ENCODE results near the gene L3HYPDH. TPM values are rescaled to one million over a fixed set of nuclear protein-coding genes. Genes with fewer than 3 reads are reported as not detected.

L3HYPDH gene
- total RNA-seq, 2 experiments from 2014 or later: 12.3 to 14.6 TPM

DNA sequence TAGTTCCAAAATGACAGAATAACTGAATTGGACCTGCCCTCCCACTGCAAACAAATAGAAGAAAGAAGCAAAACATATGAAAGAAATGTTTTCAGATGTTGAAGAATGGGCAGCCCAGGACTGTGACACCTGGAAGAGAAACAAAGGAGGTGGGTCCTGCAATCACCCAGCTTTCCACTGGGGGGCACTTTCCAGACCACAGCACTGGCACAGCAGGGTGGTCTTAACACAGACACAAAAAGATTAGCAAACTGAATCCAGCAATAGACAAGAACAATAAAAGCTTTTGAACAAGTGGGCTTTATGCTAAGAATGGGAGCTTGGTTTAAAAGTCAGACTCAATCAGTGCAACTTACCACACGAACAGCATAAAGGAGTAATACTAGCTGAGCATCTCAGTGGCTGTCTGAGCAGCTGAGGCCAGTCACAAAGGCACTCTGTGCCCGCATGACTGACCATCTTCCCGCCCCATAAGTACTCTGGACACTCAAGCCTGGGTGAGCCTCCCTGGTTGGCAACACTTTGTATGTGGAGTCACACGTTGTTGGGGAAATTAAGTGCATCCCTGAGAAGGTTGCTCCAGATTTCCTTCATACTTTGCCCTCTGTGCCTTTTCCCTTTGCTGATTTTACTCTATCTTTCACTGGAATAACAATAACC lies 27.8 kb upstream of the L3HYPDH start:
- ATAC-seq (peak; percentile 49), DNase-seq (peak; percentile 40)
- ChIA-PET POLR2A (no interaction called here), CTCF (interaction anchor here (0.5 to 6.5 kb wide), 13 partner anchors 11 to 737 kb away, joined by 3 to 75 read pairs (median 3); partner anchors contain the start of genes CCDC175, JKAMP, L3HYPDH and PPM1A)
- Mint-ChIP-seq H3K4me1 (ENCODE audit: low read depth) (no peaks in the 10 kb centered on the region), H3K9me3 (no peaks in the 10 kb centered on the region), H3K27me3 (peaks cover 9% of the 10 kb centered on the region), H3K27ac (no peak overlapping the region), H3K4me3 (no peak overlapping the region), H3K36me3 (ENCODE audit: low read depth) (no peaks in the 10 kb centered on the region)
- TF ChIP-seq, protein P1, sequence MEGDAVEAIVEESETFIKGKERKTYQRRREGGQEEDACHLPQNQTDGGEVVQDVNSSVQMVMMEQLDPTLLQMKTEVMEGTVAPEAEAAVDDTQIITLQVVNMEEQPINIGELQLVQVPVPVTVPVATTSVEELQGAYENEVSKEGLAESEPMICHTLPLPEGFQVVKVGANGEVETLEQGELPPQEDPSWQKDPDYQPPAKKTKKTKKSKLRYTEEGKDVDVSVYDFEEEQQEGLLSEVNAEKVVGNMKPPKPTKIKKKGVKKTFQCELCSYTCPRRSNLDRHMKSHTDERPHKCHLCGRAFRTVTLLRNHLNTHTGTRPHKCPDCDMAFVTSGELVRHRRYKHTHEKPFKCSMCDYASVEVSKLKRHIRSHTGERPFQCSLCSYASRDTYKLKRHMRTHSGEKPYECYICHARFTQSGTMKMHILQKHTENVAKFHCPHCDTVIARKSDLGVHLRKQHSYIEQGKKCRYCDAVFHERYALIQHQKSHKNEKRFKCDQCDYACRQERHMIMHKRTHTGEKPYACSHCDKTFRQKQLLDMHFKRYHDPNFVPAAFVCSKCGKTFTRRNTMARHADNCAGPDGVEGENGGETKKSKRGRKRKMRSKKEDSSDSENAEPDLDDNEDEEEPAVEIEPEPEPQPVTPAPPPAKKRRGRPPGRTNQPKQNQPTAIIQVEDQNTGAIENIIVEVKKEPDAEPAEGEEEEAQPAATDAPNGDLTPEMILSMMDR (IDR thresholded peaks at IDR 0.05): peak; percentile 52
- intact Hi-C loops (cut with micrococcal nuclease): no loop called here

DNA sequence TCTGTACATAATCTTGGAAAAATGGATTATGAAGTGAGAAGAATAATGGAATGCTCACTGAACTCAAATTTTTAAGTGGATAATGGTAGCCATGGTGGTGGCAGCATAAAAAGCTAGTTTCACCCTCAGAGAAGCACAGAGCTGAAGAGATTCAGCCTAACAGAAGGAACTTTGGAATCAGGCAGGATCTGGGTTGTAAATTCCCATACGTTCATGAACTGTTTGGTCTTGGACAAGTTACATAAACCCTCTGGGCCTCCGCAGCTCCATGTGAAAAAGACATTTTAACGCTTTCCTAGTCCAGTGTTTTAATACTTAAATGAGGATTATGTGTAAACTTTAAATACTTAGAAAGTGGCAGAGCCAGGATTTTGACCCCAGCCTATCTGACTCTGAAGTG lies 26.8 kb upstream of the L3HYPDH start:
- TF ChIP-seq, protein P1 (IDR thresholded peaks at IDR 0.05): no peak
- POLR2A ChIA-PET: no interaction called here
- Mint-ChIP-seq H3K36me3 (ENCODE audit: low read depth) (no peaks in the 10 kb centered on the region), H3K4me1 (ENCODE audit: low read depth) (no peaks in the 10 kb centered on the region), H3K27ac (no peak overlapping the region), H3K9me3 (no peaks in the 10 kb centered on the region), H3K27me3 (peaks cover 9% of the 10 kb centered on the region), H3K4me3 (no peak overlapping the region)
- ATAC-seq (no peak), DNase-seq (no peak)
- CTCF ChIA-PET: interaction anchor here (1.1 to 6.5 kb wide), 2 partner anchors 66 to 73 kb away, joined by 3 to 75 read pairs; partner anchors contain the start of gene CCDC175
- intact Hi-C loops (cut with micrococcal nuclease): no loop called here

DNA sequence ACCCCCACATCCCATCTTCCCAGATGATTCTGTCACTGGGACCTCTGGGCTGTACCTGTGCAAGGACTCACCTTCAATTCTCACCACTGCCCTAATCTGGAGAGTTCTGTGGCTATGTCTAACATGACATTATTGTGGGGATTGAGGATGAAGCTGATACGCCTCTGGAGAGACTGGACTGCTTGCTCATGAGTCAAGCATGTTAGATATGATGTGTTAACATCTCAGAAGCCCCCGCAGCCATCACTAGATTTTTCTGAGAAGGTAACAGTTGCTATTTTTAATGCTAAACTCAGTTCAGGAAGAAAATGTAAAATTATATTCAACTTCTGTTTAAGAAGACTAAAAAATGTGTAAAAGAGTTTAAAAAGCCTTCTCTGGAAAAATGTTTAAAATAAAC lies 25.8 kb upstream of the L3HYPDH start:
- intact Hi-C loops (cut with micrococcal nuclease): no loop called here
- no peak overlapping the region for H3K4me3 Mint-ChIP-seq
- H3K9me3 Mint-ChIP-seq: no peaks in the 10 kb centered on the region
- H3K36me3 Mint-ChIP-seq (ENCODE audit: low read depth): no peaks in the 10 kb centered on the region
- DNase-seq (no peak), ATAC-seq (no peak)
- peaks cover 9% of the 10 kb centered on the region for H3K27me3 Mint-ChIP-seq
- CTCF ChIA-PET: interaction anchor here (6.5 kb wide), 1 partner anchor 67 kb away, joined by 75 read pairs; the partner anchor contains the start of gene CCDC175
- H3K4me1 Mint-ChIP-seq (ENCODE audit: low read depth): no peaks in the 10 kb centered on the region
- POLR2A ChIA-PET: no interaction called here
- no peak overlapping the region for H3K27ac Mint-ChIP-seq
- TF ChIP-seq, protein P1 (IDR thresholded peaks at IDR 0.05): no peak

DNA sequence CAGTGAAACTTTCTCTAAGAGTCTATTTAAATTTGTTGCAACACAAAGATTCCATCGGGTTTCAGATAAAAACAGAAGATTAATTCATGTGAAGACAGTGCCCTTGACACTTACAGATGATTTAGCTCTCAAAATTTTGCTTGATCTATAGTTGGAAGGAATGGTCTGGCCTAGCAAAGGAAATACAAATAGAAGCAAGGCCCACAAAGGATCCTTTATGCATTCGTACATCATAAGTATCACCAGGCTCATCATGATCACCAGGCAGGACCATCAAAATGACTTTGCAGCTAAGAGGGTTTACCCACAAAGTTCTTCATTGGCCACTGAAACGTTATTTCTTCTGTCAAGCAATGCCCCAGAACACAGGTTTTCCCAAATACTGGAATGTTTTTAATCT lies 24.9 kb upstream of the L3HYPDH start:
- H3K4me3 Mint-ChIP-seq: no peak overlapping the region
- TF ChIP-seq, protein P1 (IDR thresholded peaks at IDR 0.05): no peak
- peaks cover 9% of the 10 kb centered on the region for H3K27me3 Mint-ChIP-seq
- no peaks in the 10 kb centered on the region for H3K36me3 Mint-ChIP-seq (ENCODE audit: low read depth)
- peaks cover 8% of the 10 kb centered on the region for H3K4me1 Mint-ChIP-seq (ENCODE audit: low read depth)
- no peaks in the 10 kb centered on the region for H3K9me3 Mint-ChIP-seq
- intact Hi-C loops (cut with micrococcal nuclease): loop anchor here (5.0 kb wide), 1 partner anchor 68 kb away; the partner anchor contains the start of gene CCDC175
- CTCF ChIA-PET: interaction anchor here (0.7 to 6.5 kb wide), 2 partner anchors 68 to 675 kb away, joined by 3 to 75 read pairs; partner anchors contain the start of gene CCDC175
- DNase-seq: no peak
- POLR2A ChIA-PET: no interaction called here
- H3K27ac Mint-ChIP-seq: no peak overlapping the region
- no peak for ATAC-seq

DNA sequence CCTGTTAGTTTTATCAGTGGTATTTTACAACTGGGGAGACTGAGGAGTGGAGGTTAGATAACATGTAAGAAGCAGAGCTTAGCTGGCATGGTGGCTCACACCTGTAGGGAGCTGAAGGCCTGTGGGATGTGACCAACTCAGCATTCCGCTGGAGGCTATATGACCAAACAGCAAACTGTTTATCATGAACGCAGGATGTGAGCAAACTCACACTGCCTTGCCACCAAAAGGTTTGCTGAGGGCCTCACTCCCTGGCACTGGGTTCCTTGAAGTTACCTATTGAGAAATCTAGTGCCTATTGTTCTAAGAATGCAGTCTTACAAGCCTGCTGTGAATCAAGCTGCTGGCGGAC lies 23.5 kb upstream of the L3HYPDH start:
- DNase-seq (no peak), ATAC-seq (no peak)
- no peak overlapping the region for H3K27ac Mint-ChIP-seq
- H3K4me1 Mint-ChIP-seq (ENCODE audit: low read depth): peaks cover 8% of the 10 kb centered on the region
- H3K36me3 Mint-ChIP-seq (ENCODE audit: low read depth): peaks cover 1% of the 10 kb centered on the region
- no peaks in the 10 kb centered on the region for H3K9me3 Mint-ChIP-seq
- H3K27me3 Mint-ChIP-seq: peaks cover 6% of the 10 kb centered on the region
- TF ChIP-seq, protein P1 (IDR thresholded peaks at IDR 0.05): no peak
- ChIA-PET POLR2A (no interaction called here), CTCF (interaction anchor here (0.8 to 6.5 kb wide), 18 partner anchors 9 to 681 kb away, joined by 3 to 75 read pairs (median 4); partner anchors contain the start of genes CCDC175, JKAMP and L3HYPDH)
- no peak overlapping the region for H3K4me3 Mint-ChIP-seq
- intact Hi-C loops (cut with micrococcal nuclease): loop anchor here (5.0 kb wide), 1 partner anchor 70 kb away; the partner anchor contains the start of gene CCDC175

Measured in activated CD8-positive, alpha-beta T cell treated with anti-CD3 and anti-CD28 coated beads for 36 hours (primary cell).